ENCODE data around the gene BCAR3.

The BCAR3 gene

DNA sequence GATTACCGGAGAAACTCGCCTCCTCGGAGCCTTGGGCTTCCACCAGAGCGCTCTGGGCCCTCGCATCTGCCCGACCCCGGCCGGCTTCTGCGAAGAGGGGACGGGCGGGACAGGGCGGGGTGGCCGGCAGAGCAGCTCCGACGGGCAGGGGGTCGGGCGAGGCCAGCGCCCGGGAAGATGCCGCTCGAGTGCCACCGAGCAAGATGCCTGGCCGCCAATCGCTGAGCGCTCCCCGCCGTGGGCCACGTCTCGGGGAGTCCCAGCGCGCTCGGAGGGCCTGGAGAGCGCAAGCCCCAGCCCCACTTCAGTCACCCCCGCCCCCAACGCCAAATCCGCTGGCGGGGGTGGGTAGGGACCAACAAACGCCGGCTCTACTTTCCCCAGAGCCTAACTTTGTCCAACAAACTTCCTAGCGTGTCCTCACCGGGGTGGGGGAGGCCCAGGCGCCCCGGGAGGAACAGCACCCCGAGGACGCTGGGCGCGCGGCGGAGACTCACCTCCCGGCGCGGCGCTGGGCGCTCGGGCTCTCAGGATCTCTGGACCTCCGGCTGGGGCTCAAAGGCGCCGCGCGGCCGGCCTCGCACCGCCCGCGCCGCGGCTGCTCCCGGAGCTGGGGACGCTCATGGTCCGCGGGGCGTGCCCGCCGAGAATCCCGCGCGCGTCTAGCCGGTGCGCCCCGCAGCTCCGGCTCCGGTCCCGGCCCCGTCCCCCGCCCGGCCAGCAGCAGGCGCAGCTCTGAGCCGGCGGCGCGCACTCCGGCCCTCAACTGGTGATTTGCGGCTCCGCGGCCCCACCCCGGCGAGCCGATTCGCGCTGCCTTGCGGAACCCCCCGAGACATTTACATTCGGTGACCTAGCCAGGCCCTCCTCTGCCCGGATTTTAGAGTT, at the start of gene BCAR3:
Gene BCAR3 (minus strand): TSS at position 737 of the 888 bp plus-strand sequence. CDS start 6,907 bp downstream, outside the sequence.
- no peak for DNase-seq

DNA sequence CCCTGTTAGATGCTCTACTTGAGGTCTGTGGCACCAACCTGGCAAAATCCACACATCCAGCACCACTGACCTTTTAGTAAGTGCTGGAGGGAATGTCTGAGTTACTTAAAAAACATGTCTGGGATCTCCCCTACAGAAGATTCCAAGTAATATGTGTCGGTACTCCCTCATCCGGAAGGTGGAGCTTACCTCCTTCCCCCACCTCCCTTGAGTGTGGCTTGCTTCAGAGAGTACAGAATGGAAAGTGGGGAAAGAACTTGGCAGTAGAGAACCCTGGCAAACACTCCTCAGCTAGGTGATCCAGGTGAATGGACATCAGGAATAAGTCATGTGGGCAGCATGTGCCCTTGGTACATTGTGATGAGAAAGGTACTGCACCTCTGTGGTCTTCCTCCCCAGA, 49.0 kb upstream of the BCAR3 start:
- no peak for DNase-seq

DNA sequence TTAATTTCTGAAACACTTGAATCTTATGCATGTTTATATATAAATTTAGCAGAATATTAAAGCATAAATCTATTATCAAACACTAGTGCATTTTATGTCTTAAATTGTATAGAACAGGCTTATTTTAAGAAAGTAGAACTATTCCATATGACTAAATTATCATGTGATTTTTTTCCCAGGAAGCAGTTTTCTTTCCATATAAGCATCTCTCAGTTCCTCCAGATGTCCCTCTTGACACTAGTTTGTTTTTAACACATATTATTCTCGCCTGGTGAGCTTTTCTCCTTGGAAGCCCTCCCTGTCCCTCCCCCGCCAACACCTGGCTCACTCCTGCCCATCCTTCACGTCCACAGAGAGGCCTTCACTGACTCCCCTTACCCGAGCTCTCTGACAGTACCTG, 48.3 kb upstream of the BCAR3 start:
- DNase-seq, result no peak

DNA sequence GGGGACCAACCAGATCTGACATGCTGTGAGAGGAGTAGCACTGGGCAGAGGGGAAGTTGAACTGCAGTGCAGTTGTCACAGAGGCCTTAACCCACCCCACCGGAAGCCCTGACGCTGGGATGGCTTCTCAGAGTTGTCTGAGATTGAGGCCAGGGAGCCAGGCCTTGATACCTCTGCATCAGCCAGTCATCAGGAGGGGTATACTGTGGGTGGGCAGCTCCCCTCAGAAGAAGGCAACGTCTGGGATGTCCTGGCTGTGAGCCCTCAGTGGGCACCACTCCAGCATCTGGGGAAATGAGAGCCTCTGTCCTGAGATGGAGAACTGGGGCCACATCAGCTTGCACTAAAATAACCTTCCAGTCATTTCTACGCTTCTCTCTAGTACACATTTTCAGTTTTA, 47.9 kb upstream of the BCAR3 start:
- no peak for DNase-seq

DNA sequence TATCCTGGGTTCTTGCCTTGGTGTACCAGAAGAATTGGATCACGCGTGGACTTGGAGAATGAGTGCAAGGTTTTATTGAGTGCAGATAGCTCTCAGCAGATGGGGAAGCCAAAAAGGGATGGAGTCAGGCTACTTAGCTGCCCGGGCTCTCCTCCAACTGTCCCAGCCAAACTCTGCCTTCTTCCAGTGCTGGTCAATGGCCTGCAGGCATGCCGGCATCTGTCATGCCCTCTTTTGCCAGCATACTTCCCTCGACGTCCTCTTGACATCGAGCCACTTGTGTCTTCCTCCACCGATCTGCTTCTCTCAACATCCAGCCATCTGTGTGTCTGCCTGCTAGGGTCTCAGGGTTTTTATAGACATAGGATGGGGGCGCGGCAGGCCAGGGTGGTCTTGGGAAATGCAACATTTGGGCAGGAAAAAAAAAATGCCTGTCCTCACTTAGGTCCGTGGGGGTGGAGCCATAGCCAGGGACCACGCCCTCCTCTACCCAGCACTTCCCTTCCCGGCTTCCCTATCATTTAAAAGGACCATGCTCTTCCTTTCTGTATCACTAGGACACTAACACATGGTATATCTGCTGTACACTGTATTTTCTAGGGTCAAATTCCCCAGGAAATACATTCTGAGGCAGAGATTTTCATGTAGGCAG, 47.0 kb upstream of the BCAR3 start:
- DNase-seq, result no peak

DNA sequence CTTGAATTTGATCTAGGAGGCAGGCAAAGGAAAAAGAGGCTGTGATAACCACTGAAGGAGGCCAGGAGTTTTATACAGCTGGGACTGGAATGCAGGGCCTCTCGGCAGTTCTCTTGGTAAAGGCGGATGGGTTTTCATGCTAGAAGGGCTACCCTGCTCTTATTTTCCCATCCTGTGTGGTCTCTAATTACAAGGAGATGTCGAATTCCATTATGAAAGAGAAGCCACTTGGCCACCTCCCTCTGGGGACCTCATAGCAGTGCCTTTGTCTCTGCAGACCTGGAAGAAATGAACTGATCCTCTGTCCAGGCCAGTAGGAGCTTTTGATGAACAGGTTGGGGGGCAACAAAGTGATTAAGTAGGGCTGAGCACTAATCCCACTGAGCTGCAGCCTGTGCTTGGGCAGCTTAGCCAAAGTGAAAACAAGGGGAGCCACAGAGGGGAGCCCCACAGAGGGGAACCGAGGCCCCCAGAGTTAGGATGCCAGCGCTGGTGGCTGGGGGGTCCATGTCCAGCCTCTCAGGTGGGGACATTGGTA, 42.2 kb upstream of the BCAR3 start:
- no peak for DNase-seq

DNA sequence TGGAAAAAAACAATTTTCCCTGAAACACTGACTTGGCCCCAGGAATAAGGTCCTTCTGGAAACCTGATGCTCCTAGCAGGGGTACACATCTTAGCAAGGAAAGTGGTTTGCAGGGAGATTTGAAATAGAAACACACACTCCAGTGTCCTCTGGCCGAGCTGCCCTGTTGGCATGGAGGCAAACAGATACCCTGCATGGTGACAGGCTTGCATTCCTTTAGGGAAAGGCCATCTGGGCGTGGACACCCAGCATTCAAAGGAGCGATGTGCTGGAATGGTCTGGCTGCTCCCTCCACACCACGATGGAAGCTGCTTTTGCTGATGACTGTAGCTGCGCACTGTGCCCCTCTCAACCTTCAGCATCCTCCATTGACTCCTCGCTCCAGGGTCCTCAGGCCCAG, 41.5 kb upstream of the BCAR3 start:
- DNase-seq, result no peak

DNA sequence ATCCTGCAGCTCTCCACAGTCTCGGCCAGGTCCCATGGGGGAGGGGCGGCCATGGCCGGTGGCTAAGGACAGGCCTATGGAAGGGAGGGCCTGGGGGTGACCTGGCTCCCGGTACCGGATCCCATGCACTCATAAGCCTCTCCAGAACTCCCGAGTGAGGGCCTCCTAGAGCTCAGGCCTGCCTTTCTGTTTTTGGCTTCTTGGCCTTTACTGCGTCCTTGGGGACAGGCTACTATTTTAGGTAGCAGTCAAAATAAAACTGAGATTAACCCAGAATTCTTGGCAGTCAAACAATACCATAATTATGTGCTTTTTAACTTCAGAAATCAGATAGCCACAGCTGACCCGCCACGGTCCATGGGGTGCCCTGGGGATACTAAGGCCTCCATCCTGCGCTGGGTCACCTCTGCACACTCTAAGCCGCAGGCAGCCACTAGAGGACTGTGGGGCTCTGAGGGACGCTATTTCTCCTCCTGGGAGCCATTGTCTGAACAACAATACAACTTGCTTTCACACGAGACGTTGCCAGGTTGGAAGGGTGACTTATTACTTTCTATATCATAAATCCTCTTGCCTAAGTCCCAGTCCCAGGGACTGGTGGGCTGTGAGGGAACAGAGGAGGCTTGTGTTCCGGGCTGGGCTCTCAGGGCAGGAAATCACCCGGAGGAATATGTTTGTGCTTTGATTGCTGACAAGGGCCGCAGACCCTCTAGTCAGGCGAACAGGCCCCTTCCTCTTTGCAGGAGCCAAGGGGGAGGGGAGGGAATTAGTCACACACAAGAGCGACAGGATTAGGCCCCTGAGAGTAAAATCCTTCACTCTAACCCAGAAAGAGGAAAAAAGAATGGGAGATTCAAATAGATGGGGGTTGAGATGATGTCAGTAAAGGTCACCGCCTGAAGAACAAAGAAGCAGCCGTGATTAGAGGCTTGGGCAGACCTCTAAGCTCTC, 40.7 kb upstream of the BCAR3 start:
- no peak for DNase-seq

DNA sequence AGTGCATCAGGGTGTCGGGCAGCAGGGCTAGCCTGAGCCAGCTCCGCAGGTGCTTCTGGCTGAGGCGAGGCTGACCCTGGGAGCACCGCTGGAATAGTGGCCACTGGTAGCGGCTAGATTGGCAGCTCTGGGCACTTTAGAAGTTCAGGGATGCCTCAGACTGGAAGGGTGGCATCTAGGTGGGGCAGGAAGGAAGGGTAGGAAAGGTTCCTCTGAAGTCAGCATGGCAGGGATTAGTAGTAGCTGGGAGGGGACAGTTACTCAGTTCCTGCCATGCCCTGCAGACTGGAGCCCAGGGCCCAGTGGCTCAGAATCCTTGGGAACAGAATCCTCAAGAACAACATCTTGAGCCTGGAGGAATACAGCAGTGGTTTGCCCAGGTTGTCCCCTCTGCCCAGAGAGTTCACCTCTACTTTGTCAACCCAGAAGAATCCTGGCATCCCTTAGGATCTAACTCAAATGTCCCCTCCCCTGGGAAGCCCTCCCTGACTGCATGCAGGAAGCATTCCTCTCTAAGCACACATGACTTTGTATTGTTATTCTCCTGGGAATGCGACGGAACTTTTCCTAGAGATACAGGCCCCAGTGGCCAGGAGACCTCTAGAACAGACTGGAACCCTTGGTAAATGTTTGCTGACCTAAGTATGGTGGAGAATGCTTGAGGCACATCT, 39.5 kb upstream of the BCAR3 start:
- no peak for DNase-seq

DNA sequence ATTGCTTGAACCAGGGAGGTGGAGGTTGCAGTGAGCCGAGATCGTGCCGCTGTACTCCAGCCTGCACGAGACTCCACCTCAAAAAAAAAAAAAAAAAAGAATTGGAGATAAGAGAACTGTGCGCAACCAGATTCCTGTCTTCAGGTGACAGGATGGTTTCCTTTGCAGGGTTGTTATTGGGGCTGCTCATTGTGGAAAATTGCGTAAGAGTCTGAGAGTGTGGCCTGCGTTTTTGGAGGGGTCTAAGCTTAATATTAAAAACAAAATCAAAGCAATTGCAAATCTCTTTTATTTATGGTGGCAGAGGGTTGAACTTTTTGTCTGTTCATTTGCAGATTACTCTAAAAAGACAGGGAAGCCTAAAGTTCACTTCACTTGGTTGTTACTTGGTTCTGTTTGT, 36.0 kb upstream of the BCAR3 start:
- DNase-seq, result no peak

DNA sequence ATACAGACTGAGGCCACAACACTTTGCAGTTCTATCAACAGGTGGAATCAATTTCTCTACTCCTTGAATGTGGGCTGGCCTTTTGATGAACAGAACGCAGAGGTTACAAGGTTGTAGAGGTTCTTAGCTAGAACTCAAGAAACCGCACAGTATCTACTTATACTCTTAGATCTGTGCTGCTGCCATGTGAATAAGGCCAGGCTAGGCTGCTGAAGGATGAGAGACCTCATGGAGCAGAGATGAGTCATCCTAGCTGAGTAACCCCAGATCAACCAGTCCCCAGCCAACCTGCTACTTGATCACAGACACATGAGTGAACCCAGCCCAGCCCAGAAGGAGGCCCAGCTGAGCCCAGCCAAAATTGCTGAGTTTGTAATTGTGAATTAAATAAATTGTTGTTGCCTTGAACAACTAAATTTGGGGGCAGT, 35.3 kb upstream of the BCAR3 start:
- DNase-seq, result no peak

DNA sequence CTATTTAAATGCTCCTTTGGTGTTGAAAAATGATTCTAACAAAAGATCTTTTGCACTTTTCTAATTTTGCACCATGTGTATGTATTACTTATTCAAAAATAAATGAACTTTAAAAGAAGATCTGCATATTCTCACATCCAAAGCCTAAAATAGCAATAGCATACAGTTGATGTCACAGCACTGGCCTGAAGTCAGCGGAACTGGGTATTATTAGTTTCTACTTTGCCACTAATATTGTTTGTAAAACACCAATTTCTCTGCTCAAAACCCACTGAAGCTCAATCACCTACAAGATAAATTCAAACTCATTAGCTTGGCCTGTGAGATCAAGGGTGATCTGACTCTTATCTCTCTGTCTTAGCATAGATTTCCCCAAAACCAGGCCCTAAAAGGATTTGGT, 34.5 kb upstream of the BCAR3 start:
- DNase-seq, result no peak

DNA sequence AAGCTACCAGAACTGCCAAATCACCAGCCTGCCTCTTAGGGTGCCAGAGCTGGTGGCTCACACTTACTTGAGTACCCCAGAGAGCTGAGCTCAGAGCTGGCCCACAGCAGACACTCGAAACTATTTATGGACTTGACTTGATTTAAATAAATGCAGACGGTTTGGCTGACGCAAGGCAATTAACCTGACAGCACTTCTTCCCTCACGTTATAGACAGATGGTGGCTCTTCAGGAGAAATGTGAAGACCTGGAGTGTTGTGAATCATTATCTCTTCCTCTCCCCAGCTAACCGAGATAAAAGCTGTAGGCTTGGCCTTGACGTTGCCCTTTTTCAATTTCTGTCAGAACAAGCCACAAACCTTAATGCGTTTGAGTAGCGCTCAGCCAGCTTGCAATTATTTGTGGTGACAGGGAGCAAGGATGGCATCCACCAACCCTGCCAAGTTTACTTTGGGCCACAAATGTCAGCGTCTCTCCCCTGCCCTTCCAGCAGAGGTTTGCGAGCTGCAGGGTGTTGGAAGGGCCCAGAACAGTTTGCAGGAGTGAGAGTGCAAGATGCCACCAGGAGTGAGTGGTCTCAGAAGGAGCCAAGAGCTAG, 34.0 kb upstream of the BCAR3 start:
- DNase-seq, result no peak

DNA sequence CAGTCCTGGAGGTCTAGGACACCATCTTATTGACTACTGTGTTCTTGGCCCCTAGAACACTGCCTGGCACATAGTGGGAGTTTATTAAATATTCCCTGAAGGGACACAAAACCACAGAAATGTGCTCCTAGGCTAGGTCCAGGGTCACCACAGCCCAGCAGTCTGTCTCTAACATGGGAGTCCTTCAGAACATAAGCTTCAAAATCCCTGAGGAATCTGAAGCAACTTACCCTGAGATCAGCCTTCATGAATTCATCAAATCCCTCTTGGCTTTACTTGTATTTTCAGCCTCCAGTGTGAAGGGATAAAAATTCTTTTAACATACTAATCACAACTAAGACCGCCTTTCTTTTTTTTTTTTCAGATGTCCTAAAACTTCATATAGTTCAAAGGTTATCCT, 32.7 kb upstream of the BCAR3 start:
- DNase-seq, result no peak

DNA sequence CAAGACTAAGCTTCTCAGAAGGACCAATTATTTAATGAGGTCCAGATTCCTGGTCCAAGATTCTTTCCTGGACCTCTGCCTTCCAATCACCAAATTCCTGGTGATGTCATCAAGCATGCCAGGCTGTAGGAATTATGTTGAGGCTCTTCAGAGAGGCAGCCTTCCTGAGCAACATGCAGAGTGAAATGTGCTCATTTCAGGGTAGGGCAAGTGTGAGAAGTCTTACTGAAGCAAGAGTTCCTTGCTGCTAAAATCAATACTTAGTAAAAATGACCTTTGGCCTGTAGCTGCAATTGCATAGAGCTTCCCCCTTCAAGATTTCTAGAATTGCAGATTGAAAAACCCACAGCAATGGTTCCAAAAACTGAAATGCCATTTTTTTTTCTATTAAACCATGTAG, 31.7 kb upstream of the BCAR3 start:
- DNase-seq, result no peak

DNA sequence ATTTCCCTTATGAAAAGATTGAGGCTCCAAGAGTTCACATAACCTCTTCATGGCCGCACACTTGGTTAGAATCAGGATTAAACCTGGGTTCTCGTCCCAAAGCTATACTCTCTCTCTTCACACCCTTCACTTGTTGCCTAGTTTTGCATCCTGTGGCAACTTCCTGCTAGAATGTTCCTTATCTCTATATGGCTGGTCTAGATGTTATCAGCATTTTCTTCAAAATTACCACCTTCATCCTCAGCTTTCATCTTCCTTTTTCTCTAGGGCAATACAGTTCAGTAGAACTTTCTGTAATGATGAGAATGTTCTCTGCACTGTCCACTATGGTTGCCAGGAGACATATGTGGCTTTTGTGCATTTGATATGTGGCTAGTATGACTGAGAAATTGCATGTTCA, 31.1 kb upstream of the BCAR3 start:
- no peak for DNase-seq

DNA sequence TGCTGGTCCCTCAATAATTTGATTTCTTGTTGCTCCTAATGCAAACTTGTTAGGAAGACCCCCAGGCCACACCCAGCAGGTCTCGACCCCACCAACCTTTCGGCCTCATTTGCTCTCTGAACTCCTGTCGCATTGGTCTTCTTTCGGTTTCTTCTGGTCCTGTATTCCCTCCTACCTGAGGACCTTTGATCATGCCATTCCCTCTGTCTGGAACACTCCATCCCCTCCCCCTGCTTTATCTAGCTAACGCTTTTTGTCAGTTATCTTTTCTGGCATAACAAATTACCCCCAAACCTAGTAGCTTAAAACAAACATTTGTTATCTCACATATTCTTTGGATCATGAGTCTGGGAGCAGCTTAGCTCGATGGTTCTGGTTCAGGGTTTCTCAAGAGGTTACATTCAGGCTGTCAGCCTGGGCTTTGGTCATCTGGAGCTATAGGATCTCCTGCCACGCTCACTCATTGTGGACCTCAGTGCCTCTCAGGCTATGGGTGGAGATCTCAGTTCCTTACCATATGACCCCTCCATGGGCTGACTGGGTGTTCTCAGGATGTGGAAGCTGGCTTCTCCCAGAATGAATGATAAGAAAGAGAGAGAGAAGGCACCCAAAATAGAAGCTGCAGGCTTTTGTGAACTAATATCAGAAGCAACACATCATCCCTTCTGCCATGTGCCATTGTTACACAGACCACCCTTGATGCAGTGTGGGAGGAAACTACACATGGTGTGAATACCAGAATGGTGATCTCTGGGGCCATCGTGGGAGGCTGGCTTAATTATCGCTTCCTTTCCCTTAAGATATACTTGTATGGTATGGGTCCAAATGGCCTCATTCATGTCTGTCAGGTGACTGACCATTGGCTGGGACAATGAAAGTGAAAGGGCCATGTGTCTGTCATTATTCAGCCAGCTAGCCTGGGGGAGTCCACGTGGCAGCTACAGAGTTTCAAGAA, 29.1 kb upstream of the BCAR3 start:
- no peak for DNase-seq

DNA sequence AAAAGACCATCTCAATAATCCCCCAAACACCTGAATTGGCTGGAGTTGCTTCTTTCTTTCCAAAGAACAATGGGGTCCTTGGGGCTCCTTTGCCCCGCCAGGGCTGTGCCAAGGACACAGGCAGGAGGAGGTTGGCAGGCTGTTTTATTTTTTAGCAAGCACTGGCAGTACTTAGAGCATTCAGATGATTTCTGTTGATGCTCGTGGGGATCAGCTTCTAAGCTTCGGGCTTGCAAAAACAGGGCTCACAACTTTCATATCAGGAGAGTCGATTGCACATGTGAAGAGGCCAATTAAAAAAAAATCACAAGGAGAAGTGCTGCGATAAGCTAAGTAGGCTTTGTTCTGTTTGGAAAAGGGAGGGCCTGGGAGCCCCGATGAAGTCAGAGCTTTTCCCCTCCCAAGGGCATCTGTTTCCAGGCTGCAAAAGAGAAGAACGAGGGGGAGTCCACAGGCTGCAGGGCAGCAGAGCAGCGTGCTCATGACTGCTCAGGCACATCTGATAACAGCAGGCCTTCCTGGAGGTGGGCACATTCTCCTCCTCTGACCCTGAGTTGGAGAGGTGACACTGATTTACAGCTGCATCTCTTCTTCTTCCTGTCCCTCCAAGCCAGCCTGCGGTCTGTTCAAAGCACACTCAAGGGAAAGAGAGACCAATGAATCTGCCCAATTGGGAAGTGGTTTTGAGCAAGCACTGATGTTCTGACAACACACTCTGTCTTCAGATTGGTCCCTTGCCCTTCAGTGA, 27.3 kb upstream of the BCAR3 start:
- DNase-seq, result peak; percentile 12

DNA sequence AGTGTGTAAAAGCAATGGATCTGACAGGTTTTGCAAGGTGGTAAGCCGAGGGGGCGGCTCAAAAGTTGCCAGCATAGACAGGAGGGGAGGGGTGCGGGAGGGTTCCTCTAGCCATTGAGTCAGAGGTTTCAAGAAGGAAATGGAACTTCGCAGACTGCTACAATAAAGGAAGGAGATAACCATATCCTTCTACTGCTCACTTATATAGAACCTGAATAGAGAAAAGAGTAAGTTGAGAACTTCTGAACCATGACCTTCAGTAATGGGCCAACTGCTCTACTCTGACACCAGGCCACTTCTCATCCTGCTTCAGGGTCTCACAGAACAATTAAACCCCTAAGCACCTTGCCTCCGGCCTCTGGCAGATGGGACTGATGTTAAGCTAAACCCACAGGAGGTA, 26.3 kb upstream of the BCAR3 start:
- DNase-seq, result no peak

DNA sequence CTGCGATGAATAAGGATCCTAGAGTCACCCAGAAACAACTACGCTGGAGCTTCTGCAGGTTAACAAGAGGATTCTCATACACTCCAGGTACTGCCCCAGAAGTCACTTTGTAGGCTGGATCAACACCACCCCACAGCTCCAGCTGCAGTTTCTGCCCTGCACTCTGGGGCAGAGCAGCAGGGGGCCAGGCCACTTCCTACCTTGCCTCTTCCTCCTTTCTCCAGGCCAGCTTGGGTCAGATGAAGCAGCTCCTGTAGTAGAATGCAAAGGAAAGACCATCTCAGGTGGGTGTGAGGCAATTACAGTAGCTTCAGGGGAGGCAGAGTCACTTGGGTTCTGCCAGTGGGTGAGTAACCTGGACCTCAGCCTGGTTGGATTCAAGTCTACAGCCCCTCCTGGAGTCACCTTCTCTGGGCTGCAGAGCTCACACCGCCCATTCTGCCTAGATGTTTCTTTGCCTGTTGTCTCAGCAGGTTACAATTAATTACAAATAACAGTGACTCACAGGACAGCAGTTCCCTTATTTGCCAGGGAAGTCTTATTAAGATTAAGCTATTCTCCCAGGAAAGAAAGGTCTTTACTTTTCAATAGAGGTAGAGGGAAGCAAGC, 24.4 kb upstream of the BCAR3 start:
- DNase-seq, result no peak
